Subcutaneous abdominal adipose tissue (tissue), 5 donors: ENCODE results near the gene SLC6A3.

Experiments used
- H3K27ac ChIP-seq: one replicate; pipeline ENCODE4 v1.7.0; 2013; ENCODE audit warnings: low read depth, mild to moderate bottlenecking, inconsistent platforms, low read length, moderate library complexity
- H3K27me3 ChIP-seq, 5 donors: one replicate each; pipeline ENCODE4 v1.7.0; 2013; ENCODE audit warnings: low read length in 5 of 5, inconsistent platforms in 1 of 5; ENCODE audit not compliant: control insufficient read depth in 5 of 5, insufficient read depth in 4 of 5
- H3K36me3 ChIP-seq, 5 donors: one replicate each; pipeline ENCODE4 v1.7.0; 2013; ENCODE audit warnings: low read length in 5 of 5; ENCODE audit not compliant: control insufficient read depth in 5 of 5, insufficient read depth in 5 of 5
- H3K4me1 ChIP-seq, 5 donors: one replicate each; pipeline ENCODE4 v1.7.0; 2013; ENCODE audit warnings: low read length in 5 of 5, mild to moderate bottlenecking in 3 of 5, moderate library complexity in 1 of 5; ENCODE audit not compliant: control insufficient read depth in 5 of 5, insufficient read depth in 5 of 5
- H3K4me3 ChIP-seq, 5 donors: one replicate each; pipeline ENCODE4 v1.7.0; 2013; ENCODE audit warnings: low read length in 5 of 5, low read depth in 1 of 5
- H3K9ac ChIP-seq, 5 donors: one replicate each; pipeline ENCODE4 v1.7.0; 2013; ENCODE audit warnings: low read length in 5 of 5, mild to moderate bottlenecking in 4 of 5, moderate library complexity in 3 of 5
- H3K9me3 ChIP-seq, 5 donors: one replicate each; pipeline ENCODE4 v1.7.0; 2013; ENCODE audit warnings: low read length in 5 of 5; ENCODE audit not compliant: control insufficient read depth in 5 of 5
- donor health status: healthy.
- donor health status: healthy.
- donor health status: healthy.
- donor health status: healthy.
- donor health status: healthy.

The SLC6A3 gene

GRCh38 chr5:1436681-1437080 lies 8.6 kb downstream of the SLC6A3 start:
- Histone ChIP-seq H3K9me3 (peaks cover 0 to 22% (median 10%) of the 10 kb centered on the region in 5 donors), H3K4me3 (no peak overlapping the region), H3K4me1 (no peaks in the 10 kb centered on the region), H3K27me3 (peaks cover 4 to 19% (median 17%) of the 10 kb centered on the region in 5 donors), H3K9ac (no peak overlapping the region), H3K36me3 (no peaks in the 10 kb centered on the region), H3K27ac (no peak overlapping the region)

GRCh38 chr5:1436036-1436435 lies 9.2 kb downstream of the SLC6A3 start:
- no peak overlapping the region for H3K4me3 ChIP-seq
- H3K9me3 ChIP-seq, result peaks cover 0 to 22% (median 9%) of the 10 kb centered on the region in 5 donors
- H3K27me3 ChIP-seq, result peaks cover 4 to 15% (median 10%) of the 10 kb centered on the region in 5 donors
- no peaks in the 10 kb centered on the region for H3K4me1 ChIP-seq
- no peak overlapping the region for H3K27ac ChIP-seq
- no peak overlapping the region for H3K9ac ChIP-seq
- H3K36me3 ChIP-seq, result no peaks in the 10 kb centered on the region

DNA sequence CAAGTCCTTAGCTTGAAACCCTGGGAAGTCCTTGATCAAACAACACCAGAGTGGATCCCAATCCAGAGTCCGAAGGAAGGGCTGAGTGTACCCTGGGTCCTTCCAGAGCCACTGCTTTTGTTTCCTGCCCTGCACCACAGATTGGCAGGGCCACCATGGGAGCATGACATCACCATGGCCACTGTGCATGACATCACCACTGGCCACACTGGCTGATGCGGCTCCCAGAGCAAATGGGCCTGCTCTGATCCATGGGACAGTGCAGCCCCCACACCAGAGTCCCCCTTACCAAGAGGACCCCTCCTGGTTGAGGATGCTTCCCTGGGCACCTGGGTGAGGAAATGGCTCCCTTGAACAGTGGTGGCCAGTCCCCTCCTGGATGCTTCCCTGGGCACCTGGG lies 9.9 kb downstream of the SLC6A3 start:
- no peak overlapping the region for H3K27ac ChIP-seq
- H3K4me3 ChIP-seq, result no peak overlapping the region
- no peaks in the 10 kb centered on the region for H3K4me1 ChIP-seq
- H3K9me3 ChIP-seq, result peaks cover 0 to 16% (median 8%) of the 10 kb centered on the region in 5 donors
- H3K27me3 ChIP-seq, result peaks cover 0 to 13% (median 9%) of the 10 kb centered on the region in 5 donors
- no peaks in the 10 kb centered on the region for H3K36me3 ChIP-seq
- no peak overlapping the region for H3K9ac ChIP-seq

DNA sequence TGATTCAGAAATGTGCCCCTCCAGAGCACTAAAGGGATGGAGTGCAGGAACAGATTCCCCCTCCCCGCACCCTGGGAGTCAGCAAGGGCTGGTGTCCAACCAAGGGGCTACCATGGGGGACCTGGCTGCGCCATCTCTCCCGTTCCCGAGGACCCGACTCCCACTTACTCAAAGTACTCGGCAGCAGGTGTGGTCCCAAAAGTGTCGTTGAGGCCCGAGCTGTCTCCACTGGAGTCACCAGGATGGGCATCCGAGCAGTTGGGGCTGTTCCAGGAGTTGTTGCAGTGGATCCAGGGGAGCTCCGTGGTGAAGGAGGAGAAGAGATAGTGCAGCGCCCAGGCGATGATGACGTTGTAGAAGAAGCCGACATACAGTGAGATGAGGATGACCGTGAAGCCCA lies 12.9 kb downstream of the SLC6A3 start:
- H3K27ac ChIP-seq, result no peak overlapping the region
- no peak overlapping the region for H3K9ac ChIP-seq
- H3K4me3 ChIP-seq, result no peak overlapping the region
- peaks cover 10 to 43% (median 37%) of the 10 kb centered on the region in 5 donors for H3K9me3 ChIP-seq
- H3K36me3 ChIP-seq, result no peaks in the 10 kb centered on the region
- H3K4me1 ChIP-seq, result no peaks in the 10 kb centered on the region
- peaks cover 0 to 7% (median 0%) of the 10 kb centered on the region in 5 donors for H3K27me3 ChIP-seq

- Histone ChIP-seq H3K27me3 (peaks cover 0 to 7% (median 0%) of the 10 kb centered on the region in 5 donors), H3K36me3 (no peaks in the 10 kb centered on the region), H3K4me3 (no peak overlapping the region), H3K9me3 (peaks cover 10 to 44% (median 40%) of the 10 kb centered on the region in 5 donors), H3K9ac (no peak overlapping the region), H3K4me1 (no peaks in the 10 kb centered on the region), H3K27ac (no peak overlapping the region)
These were observed 13.3 kb downstream of the SLC6A3 start for GRCh38 chr5:1431896-1432295.

DNA sequence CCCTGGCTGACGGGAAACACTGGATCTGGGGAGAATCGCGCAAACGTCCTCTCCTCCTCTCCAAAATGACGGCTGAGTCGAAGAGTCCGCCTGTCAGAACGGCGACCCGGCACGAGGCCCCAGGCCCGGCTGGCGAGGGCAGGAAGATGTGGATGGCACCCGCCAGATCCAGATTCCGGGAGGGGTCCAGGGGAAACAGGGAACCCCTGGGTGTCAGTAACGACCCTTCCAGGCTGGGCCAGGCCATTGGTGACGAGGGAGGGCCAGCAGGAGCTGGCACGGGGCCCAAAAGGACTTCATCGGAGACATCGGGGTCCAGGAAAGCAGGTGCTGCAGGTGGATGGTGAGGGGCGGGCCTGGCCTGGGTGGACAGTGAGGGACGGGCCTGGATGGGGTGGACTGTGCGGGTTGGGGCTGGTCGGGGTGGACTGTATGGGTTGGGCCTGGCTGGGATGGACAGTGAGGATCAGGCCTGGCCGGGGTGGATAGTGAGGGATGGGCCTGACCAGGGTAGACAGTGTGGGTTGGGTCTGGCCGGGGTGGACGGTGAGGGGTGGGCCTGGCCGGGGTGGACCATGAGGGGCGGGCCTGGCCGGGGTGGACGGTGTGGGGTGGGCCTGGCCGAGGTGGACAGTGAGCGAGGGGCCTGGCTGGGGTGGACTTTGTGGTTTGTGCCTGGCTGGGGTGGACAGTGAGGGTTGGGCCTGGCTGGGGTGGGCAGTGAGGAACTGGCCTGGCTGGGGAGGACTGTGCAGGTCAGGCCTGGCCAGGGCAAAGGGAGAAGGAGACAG lies 14.0 kb downstream of the SLC6A3 start:
- Histone ChIP-seq H3K36me3 (no peaks in the 10 kb centered on the region), H3K4me3 (no peak overlapping the region), H3K4me1 (no peaks in the 10 kb centered on the region), H3K9me3 (peaks cover 12 to 50% (median 46%) of the 10 kb centered on the region in 5 donors), H3K27me3 (peaks cover 0 to 7% (median 0%) of the 10 kb centered on the region in 5 donors), H3K9ac (no peak overlapping the region), H3K27ac (no peak overlapping the region)

- H3K36me3 ChIP-seq, result no peaks in the 10 kb centered on the region
- H3K9me3 ChIP-seq, result peaks cover 12 to 52% (median 46%) of the 10 kb centered on the region in 5 donors
- no peaks in the 10 kb centered on the region for H3K4me1 ChIP-seq
- no peak overlapping the region for H3K9ac ChIP-seq
- no peak overlapping the region for H3K4me3 ChIP-seq
- H3K27ac ChIP-seq, result no peak overlapping the region
- peaks cover 0 to 7% (median 0%) of the 10 kb centered on the region in 5 donors for H3K27me3 ChIP-seq
These were observed 15.0 kb downstream of the SLC6A3 start for GRCh38 chr5:1430121-1430795.

- H3K27me3 ChIP-seq, result peaks cover 0 to 7% (median 0%) of the 10 kb centered on the region in 5 donors
- H3K4me3 ChIP-seq, result no peak overlapping the region
- no peak overlapping the region for H3K27ac ChIP-seq
- no peak overlapping the region for H3K9ac ChIP-seq
- peaks cover 12 to 57% (median 46%) of the 10 kb centered on the region in 5 donors for H3K9me3 ChIP-seq
- H3K36me3 ChIP-seq, result no peaks in the 10 kb centered on the region
- peaks cover 0 to 5% (median 0%) of the 10 kb centered on the region in 5 donors for H3K4me1 ChIP-seq
These were observed 15.7 kb downstream of the SLC6A3 start for GRCh38 chr5:1429496-1429895.

DNA sequence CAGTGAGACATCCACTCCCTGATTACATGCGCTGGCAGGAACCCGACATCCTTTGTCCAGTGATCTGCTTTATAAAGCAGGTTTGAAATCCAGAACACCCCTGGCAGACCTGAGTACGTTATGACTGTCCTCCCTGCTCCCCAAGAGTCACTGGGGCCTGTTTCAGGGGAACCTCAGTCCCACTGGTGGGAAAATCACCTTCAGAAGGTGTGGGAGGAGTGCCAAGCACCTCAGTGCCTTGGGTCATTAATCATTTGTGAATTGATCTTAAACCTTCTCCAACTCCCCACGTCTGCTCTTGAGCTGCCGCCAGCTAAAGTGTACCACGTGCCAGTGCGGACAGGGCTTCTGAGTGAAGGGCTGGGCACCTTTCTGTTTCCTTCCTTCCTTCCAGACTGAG lies 16.2 kb downstream of the SLC6A3 start:
- Histone ChIP-seq H3K27me3 (peaks cover 0 to 7% (median 0%) of the 10 kb centered on the region in 5 donors), H3K36me3 (no peaks in the 10 kb centered on the region), H3K9ac (no peak overlapping the region), H3K4me3 (peak overlapping the region in 1 of 5 donors; percentile 19), H3K9me3 (peaks cover 12 to 57% (median 46%) of the 10 kb centered on the region in 5 donors), H3K4me1 (peaks cover 0 to 9% (median 0%) of the 10 kb centered on the region in 5 donors), H3K27ac (no peak overlapping the region)

DNA sequence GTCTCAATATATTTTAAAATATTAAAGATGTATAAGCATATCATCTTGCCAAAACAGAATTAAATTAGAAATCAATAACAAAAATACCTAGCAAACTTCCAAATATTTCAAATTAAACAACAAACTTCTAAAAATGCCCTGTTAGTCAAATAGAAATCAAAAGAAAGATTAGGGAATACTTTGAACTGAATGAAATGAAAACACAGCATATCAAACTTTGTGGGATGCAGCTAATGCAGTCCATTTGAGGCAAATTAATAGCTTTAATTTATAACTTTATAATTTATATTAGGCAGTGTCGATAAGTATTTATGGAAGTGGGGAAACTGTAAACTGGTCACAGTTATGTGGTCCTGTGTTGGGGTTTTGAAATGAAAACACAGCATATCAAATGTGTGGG lies 17.1 kb downstream of the SLC6A3 start:
- H3K27ac ChIP-seq, result no peak overlapping the region
- peak overlapping the region in 1 of 5 donors; percentile 16 for H3K4me3 ChIP-seq
- H3K27me3 ChIP-seq, result peaks cover 0 to 4% (median 0%) of the 10 kb centered on the region in 5 donors
- H3K9ac ChIP-seq, result no peak overlapping the region
- peaks cover 0 to 9% (median 0%) of the 10 kb centered on the region in 5 donors for H3K4me1 ChIP-seq
- H3K36me3 ChIP-seq, result no peaks in the 10 kb centered on the region
- peaks cover 12 to 53% (median 42%) of the 10 kb centered on the region in 5 donors for H3K9me3 ChIP-seq
